TTC549 (cell line): Measurements from ENCODE around the gene ST13.
"Not testable (repeated sequence)": the region's sequence is repeated elsewhere in the genome, so short reads cannot be mapped to it uniquely, and the experiment has no call there.

Source experiments
- FAIRE-seq: peaks from 2 replicates; lab custom pipeline; 2012; peaks lifted over from hg19 to GRCh38; lab: Jason Lieb, UNC

ST13 gene

GRCh38 chr22:40838486-40838885 is 18.0 kb downstream of the ST13 start:
- FAIRE-seq, result no peak

- no peak for FAIRE-seq
These were observed 21.8 kb downstream of the ST13 start for GRCh38 chr22:40834619-40835018.

- FAIRE-seq, result no peak
These were observed 27.3 kb downstream of the ST13 start for GRCh38 chr22:40829131-40829530.

GRCh38 chr22:40826984-40827741 is 29.3 kb downstream of the ST13 start:
- no peak for FAIRE-seq

- FAIRE-seq, result not testable (repeated sequence)
These were observed 30.1 kb downstream of the ST13 start for GRCh38 chr22:40826292-40826691.

- FAIRE-seq, result no peak
These were observed 33.0 kb downstream of the ST13 start for GRCh38 chr22:40823426-40823825.

- FAIRE-seq, result no peak
These were observed 36.8 kb downstream of the ST13 start for GRCh38 chr22:40819599-40820140.

GRCh38 chr22:40818747-40819598 is 37.5 kb downstream of the ST13 start, which contains the start of gene SLC25A17:
Gene SLC25A17 (minus strand): TSS chr22:40819346. CDS start chr22:40819248, 98 bp downstream.
- FAIRE-seq, result no peak

- no peak for FAIRE-seq
These were observed 38.2 kb downstream of the ST13 start for GRCh38 chr22:40818192-40818746.

GRCh38 chr22:40817737-40818136 is 38.7 kb downstream of the ST13 start:
- no peak for FAIRE-seq

GRCh38 chr22:40813912-40814315 is 42.5 kb downstream of the ST13 start:
- FAIRE-seq, result no peak

- no peak for FAIRE-seq
These were observed 48.2 kb downstream of the ST13 start for GRCh38 chr22:40808018-40808841.

GRCh38 chr22:40806711-40807110 is 49.7 kb downstream of the ST13 start:
- no peak for FAIRE-seq

- FAIRE-seq, result no peak
These were observed 50.7 kb downstream of the ST13 start for GRCh38 chr22:40805699-40806203.

- no peak for FAIRE-seq
These were observed 51.2 kb downstream of the ST13 start for GRCh38 chr22:40805239-40805638.

GRCh38 chr22:40803321-40803720 is 53.1 kb downstream of the ST13 start:
- no peak for FAIRE-seq

- no peak for FAIRE-seq
These were observed 57.4 kb downstream of the ST13 start for GRCh38 chr22:40799008-40799407.

GRCh38 chr22:40797427-40797826 is 59.0 kb downstream of the ST13 start:
- no peak for FAIRE-seq

- no peak for FAIRE-seq
These were observed 64.0 kb downstream of the ST13 start for GRCh38 chr22:40792451-40792850.

- FAIRE-seq, result no peak
These were observed 65.2 kb downstream of the ST13 start for GRCh38 chr22:40791241-40791640.

GRCh38 chr22:40789131-40789530 is 67.3 kb downstream of the ST13 start:
- FAIRE-seq, result no peak

GRCh38 chr22:40782521-40782920 is 73.9 kb downstream of the ST13 start:
- no peak for FAIRE-seq
